H9 (cell line): ENCODE measurements around the gene L3MBTL1. TPM values are rescaled to one million over a fixed set of nuclear protein-coding genes. Genes with fewer than 3 reads are reported as not detected.
A peak's percentile ranks its signal among the peaks of the same experiment; 100 is the strongest.

Experiments used
- DNase-seq: peaks from one replicate; pipeline ENCODE4 v3.0.0-alpha.2; 2017
- H2AFZ ChIP-seq: one replicate; pipeline ENCODE4 v1.6.1; 2013; ENCODE audit warnings: mild to moderate bottlenecking, low read length, control low read depth, moderate library complexity
- H2AK5ac ChIP-seq: 2 replicates; pipeline ENCODE4 v1.6.1; 2013; ENCODE audit warnings: low read length, control low read depth, mixed read lengths; ENCODE audit not compliant: insufficient read length
- H2BK120ac ChIP-seq: one replicate; pipeline ENCODE4 v1.6.1; 2013; ENCODE audit warnings: low read depth, mild to moderate bottlenecking, low read length, control low read depth, inconsistent platforms; ENCODE audit not compliant: poor library complexity, severe bottlenecking
- H2BK12ac ChIP-seq: 2 replicates; pipeline ENCODE4 v1.6.1; 2013; ENCODE audit warnings: low read length, control low read depth, mixed read lengths, low read depth; ENCODE audit not compliant: insufficient read length
- H2BK15ac ChIP-seq: 2 replicates; pipeline ENCODE4 v1.6.1; 2013; ENCODE audit warnings: low read depth, low read length, control low read depth
- H2BK20ac ChIP-seq: one replicate; pipeline ENCODE4 v1.6.1; 2013; ENCODE audit warnings: low read depth, mild to moderate bottlenecking, low read length, control low read depth, inconsistent platforms; ENCODE audit not compliant: poor library complexity, severe bottlenecking
- H2BK5ac ChIP-seq: 2 replicates; pipeline ENCODE4 v1.6.1; 2013; ENCODE audit warnings: low read length, control low read depth, mixed read lengths; ENCODE audit not compliant: insufficient read length
- H3K14ac ChIP-seq: 2 replicates; pipeline ENCODE4 v1.6.1; 2013; ENCODE audit warnings: low read length, control low read depth; ENCODE audit not compliant: insufficient read depth
- H3K18ac ChIP-seq: 2 replicates; pipeline ENCODE4 v1.6.1; 2013; ENCODE audit warnings: low read depth, mild to moderate bottlenecking, mixed read lengths, low read length, control low read depth; ENCODE audit not compliant: insufficient read length
- H3K23ac ChIP-seq: 2 replicates; pipeline ENCODE4 v1.6.1; 2013; ENCODE audit warnings: low read length, control low read depth, mixed read lengths, low read depth; ENCODE audit not compliant: insufficient read length
- H3K23me2 ChIP-seq: 2 replicates; pipeline ENCODE4 v1.6.1; 2013; ENCODE audit warnings: low read depth, mild to moderate bottlenecking, mixed read lengths, low read length, control low read depth; ENCODE audit not compliant: insufficient read length, poor library complexity, severe bottlenecking
- H3K27ac ChIP-seq: 2 replicates; pipeline ENCODE4 v1.5.1; 2013; ENCODE audit warnings: low read length, control low read depth, mixed read lengths, low read depth; ENCODE audit not compliant: insufficient read length
- H3K27me3 ChIP-seq: 2 replicates; pipeline ENCODE4 v1.6.1; 2013; ENCODE audit warnings: low read length, control low read depth, inconsistent platforms; ENCODE audit not compliant: insufficient read depth
- H3K4ac ChIP-seq: 2 replicates; pipeline ENCODE4 v1.6.1; 2013; ENCODE audit warnings: low read depth, mild to moderate bottlenecking, control low read depth, inconsistent platforms, low read length, moderate library complexity
- H3K4me1 ChIP-seq: 2 replicates; pipeline ENCODE4 v1.6.1; 2013; ENCODE audit warnings: low read length, control low read depth, inconsistent platforms; ENCODE audit not compliant: insufficient read depth
- H3K4me2 ChIP-seq: 2 replicates; pipeline ENCODE4 v1.6.1; 2013; ENCODE audit warnings: low read length, control low read depth, mixed read lengths; ENCODE audit not compliant: insufficient read length, insufficient read depth
- H3K56ac ChIP-seq: 2 replicates; pipeline ENCODE4 v1.6.1; 2013; ENCODE audit warnings: low read depth, mild to moderate bottlenecking, mixed read lengths, low read length, control low read depth; ENCODE audit not compliant: insufficient read length
- H3K79me1 ChIP-seq: 2 replicates; pipeline ENCODE4 v1.6.1; 2013; ENCODE audit warnings: low read depth, mild to moderate bottlenecking, moderate library complexity, low read length, control low read depth, inconsistent platforms; ENCODE audit not compliant: insufficient read depth, poor library complexity, severe bottlenecking
- H3K79me2 ChIP-seq: 2 replicates; pipeline ENCODE4 v1.6.1; 2013; ENCODE audit warnings: low read length, control low read depth, inconsistent platforms; ENCODE audit not compliant: insufficient read depth
- H3K9ac ChIP-seq: 2 replicates; pipeline ENCODE4 v1.6.1; 2013; ENCODE audit warnings: low read length, control low read depth, mixed read lengths; ENCODE audit not compliant: insufficient read length; ENCODE audit errors: extremely low read depth
- H3K9me3 ChIP-seq: one replicate; pipeline ENCODE4 v1.6.1; 2013; ENCODE audit warnings: low read depth, low read length, inconsistent platforms; ENCODE audit not compliant: control insufficient read depth
- H3T11ph ChIP-seq: one replicate; pipeline ENCODE4 v1.6.1; 2013; ENCODE audit warnings: mild to moderate bottlenecking, low read length, control low read depth, inconsistent platforms
- H4K20me1 ChIP-seq: one replicate; pipeline ENCODE4 v1.6.1; 2013; ENCODE audit not compliant: control insufficient read depth, insufficient read length, insufficient read depth
- H4K5ac ChIP-seq: 2 replicates; pipeline ENCODE4 v1.6.1; 2013; ENCODE audit warnings: low read depth, mild to moderate bottlenecking, mixed read lengths, low read length, control low read depth; ENCODE audit not compliant: insufficient read length
- H4K8ac ChIP-seq: replicated peaks from 2 replicates; pipeline ENCODE4 v1.6.1; 2013; ENCODE audit warnings: low read length, control low read depth, mixed read lengths, low read depth; ENCODE audit not compliant: insufficient read length
- H4K91ac ChIP-seq: 2 replicates; pipeline ENCODE4 v1.6.1; 2013; ENCODE audit warnings: low read depth, mild to moderate bottlenecking, moderate library complexity, mixed read lengths, low read length, control low read depth; ENCODE audit not compliant: insufficient read length
- H3K27ac Mint-ChIP-seq, 3 experiments: 2 replicates in 2 of 3; 3 replicates in 1 of 3; pipeline ENCODE4 v1.8.0; 2020 to 2021; ENCODE audit warnings: mixed read lengths in 3 of 3, mild to moderate bottlenecking in 1 of 3, moderate library complexity in 1 of 3
- H3K27me3 Mint-ChIP-seq: 2 replicates; pipeline ENCODE4 v1.8.0; 2021; ENCODE audit warnings: low read depth, mild to moderate bottlenecking, moderate library complexity, mixed read lengths
- H3K36me3 Mint-ChIP-seq, 3 experiments: 2 replicates in 2 of 3; 3 replicates in 1 of 3; pipeline ENCODE4 v1.8.0; 2020 to 2021; ENCODE audit warnings: low read depth in 3 of 3, mixed read lengths in 3 of 3; ENCODE audit not compliant: insufficient read depth in 1 of 3
- H3K4me1 Mint-ChIP-seq, 2 experiments: 2 replicates each; pipeline ENCODE4 v1.8.0; 2020; ENCODE audit warnings: mixed read lengths in 2 of 2
- H3K4me3 Mint-ChIP-seq, 2 experiments: 2 replicates in 1 of 2; 3 replicates in 1 of 2; pipeline ENCODE4 v1.8.0; 2020 to 2021; ENCODE audit warnings: mild to moderate bottlenecking in 2 of 2, mixed read lengths in 2 of 2, moderate library complexity in 1 of 2
- H3K9me3 Mint-ChIP-seq, 2 experiments: 2 replicates in 1 of 2; 3 replicates in 1 of 2; pipeline ENCODE4 v1.8.0; 2020; ENCODE audit warnings: mild to moderate bottlenecking in 2 of 2, mixed read lengths in 2 of 2, moderate library complexity in 1 of 2
- CTCF ChIP-seq: fragments of 200-600 bp; sonication (generic); conservative IDR thresholded peaks from 3 replicates; pipeline ENCODE4 v1.8.0; 2021; ENCODE audit warnings: antibody characterized with exemption, mild to moderate bottlenecking
- WGBS: extraction: QIAGEN DNeasy Blood & Tissue Kit; methylation state at CpG from one replicate; pipeline ENCODE4 v1.1.7; 2013; ENCODE audit warnings: missing lambda C conversion rate, low lambda C conversion rate, mixed read lengths; ENCODE audit not compliant: insufficient read length; ENCODE audit errors: extremely low coverage; 5-methylcytosine and 5-hydroxymethylcytosine counted together
- total RNA-seq: library from RNA; stranded (reverse); gene quantifications from 2 replicates; pipeline ENCODE4 v1.2.1, GENCODE V29; 2021

L3MBTL1 gene
- total RNA-seq, 1 experiment from 2014 or later: 19.9 TPM

DNA sequence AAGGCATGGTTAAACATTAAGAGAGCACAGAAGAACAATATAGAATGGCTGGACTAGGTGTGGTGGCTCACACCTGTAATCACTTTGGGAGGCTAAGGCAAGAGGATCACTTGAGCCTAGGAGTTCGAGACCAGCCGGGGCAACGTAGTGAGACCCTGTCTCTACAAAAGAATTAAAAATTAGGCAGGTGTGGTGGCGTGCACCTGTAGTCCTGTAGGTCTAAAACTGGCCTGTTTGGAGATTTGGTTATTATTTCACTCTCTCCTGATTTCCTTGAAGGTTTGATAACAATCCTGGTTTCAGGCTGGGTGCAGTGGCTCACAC lies 34.2 kb upstream of the L3MBTL1 start:
- Histone ChIP-seq H3K9me3 (no peaks in the 10 kb centered on the region), H2AK5ac (no peak overlapping the region)
- DNase-seq: no peak

More for the DNA sequence above, 34.2 kb upstream of the L3MBTL1 start:
- Histone ChIP-seq H3K4me1 (no peaks in the 10 kb centered on the region), H2BK12ac (no peak overlapping the region), H3K23me2 (no peaks in the 10 kb centered on the region), H3K4ac (no peak overlapping the region), H3K79me1 (no peaks in the 10 kb centered on the region), H4K8ac (no peak overlapping the region), H4K5ac (no peak overlapping the region), H2AFZ (no peak overlapping the region), H3K9ac (no peak overlapping the region), H3K4me2 (no peak overlapping the region), H4K91ac (no peak overlapping the region), H4K20me1 (no peaks in the 10 kb centered on the region), H2BK15ac (no peak overlapping the region), H2BK5ac (no peak overlapping the region), H3K79me2 (no peaks in the 10 kb centered on the region), H3K27ac (no peak overlapping the region), H2BK20ac (no peak overlapping the region), H3K18ac (no peak overlapping the region), H3K14ac (no peak overlapping the region), H3T11ph (no peak overlapping the region), H3K56ac (no peak overlapping the region), H2BK120ac (no peak overlapping the region), H3K23ac (no peak overlapping the region), H3K27me3 (no peaks in the 10 kb centered on the region)
- WGBS: no CpG with 5 or more reads among the region's 4 CpGs
- Mint-ChIP-seq H3K27me3 (peaks cover 18% of the 10 kb centered on the region), H3K36me3 (peaks cover 0 to 4% (median 0%) of the 10 kb centered on the region in 3 experiments; a peak in 2 of 7 replicates), H3K9me3 (no peaks in the 10 kb centered on the region), H3K4me1 (no peaks in the 10 kb centered on the region), H3K27ac (peak overlapping the region in 1 of 3 experiments; percentile 62; a peak in 1 of 7 replicates), H3K4me3 (no peak overlapping the region)
- 0 out of 3 replicates have a peak, but pooled peaks have one; percentile 9 for TF ChIP-seq CTCF
